HG03135 (cell line): ENCODE data around the gene SEC14L5.
"Not testable (repeated sequence)": the region's sequence is repeated elsewhere in the genome, so short reads cannot be mapped to it uniquely, and the experiment has no call there.

Experiments used
- ATAC-seq: cut with Tn5 transposase; IDR thresholded peaks from one replicate; pipeline ENCODE4 v1.9.1; 2021; ENCODE audit warnings: mild to moderate bottlenecking, moderate library complexity; ENCODE audit not compliant: unreplicated experiment

The SEC14L5 gene

DNA sequence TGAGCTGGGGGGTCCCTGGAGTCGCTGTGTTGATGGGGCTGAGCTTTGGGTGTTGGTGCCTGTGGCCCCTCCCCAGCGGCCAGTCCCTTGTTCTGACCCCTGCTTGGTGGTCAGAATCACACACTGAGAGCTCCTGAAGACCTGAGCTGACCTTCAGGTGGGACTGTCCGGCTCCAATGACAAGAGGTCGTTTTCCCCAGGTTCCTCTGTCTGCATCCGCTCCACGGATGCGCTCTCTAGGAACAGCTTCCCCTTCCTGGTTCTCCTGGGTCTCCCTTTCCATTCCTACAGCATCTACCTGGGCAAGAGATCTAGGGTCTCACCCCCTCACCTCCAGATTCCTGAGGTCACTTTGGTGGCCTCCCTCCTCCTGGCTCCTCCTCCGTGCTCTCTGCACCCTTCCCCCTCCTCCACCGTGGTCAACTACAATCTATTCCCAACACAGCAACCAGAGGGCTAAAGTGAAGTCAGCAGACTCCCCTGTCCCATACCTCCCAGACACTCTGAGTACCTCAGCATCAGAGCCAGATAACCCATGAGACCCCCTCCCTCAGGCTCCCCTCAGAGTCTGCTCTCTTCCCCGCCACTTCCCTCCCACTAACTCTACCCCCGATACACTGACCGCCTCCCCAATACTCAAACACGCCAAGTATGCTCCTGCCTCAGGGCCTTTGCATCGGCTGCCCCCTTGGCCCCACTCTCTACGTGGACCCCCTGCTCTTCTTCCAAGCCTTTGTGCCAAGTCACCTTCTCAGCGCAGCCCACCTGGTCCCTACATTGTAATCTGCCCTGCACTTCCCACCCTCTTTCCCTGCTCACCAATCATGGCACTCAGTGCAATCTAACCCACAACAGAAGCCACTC lies 9.0 kb upstream of the SEC14L5 start:
- no peak for ATAC-seq

DNA sequence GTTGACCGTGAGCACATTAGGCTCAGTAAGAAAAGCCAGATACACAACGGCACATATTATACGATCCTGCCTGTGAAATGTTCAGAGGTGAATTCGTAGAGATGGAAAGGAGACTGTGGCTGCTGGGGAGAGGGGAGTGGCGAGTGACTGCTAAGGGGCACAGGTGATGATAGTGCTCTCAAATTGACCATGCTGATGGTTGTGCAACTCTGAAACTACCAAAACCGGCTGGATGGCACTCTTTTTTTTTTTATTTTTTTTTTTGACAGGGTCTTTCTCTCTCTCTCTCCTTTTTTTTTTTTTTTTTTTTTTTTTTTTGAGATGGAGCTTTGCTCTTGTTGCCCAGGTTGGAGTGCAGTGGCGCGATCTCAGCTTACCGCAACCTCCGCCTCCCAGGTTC lies 8.1 kb upstream of the SEC14L5 start:
- no peak for ATAC-seq

DNA sequence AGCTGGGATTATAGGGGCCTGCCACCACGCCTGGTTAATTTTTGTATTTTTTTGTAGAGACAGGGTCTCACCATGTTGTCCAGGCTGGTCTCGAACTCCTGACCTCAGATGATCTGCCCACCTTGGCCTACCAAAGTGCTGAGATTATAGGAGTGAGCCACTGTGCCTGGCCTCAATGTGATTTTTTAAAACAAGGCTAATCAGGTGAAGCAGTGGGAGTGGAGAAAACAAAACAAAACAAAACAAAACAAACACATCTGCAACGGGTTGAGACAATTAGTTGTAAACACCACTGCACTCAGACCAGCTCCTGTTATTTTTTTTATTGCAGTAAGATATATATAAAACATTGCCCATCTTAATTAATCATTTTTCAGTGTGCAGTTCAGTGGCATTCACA lies 6.5 kb upstream of the SEC14L5 start:
- ATAC-seq: not testable (repeated sequence)

DNA sequence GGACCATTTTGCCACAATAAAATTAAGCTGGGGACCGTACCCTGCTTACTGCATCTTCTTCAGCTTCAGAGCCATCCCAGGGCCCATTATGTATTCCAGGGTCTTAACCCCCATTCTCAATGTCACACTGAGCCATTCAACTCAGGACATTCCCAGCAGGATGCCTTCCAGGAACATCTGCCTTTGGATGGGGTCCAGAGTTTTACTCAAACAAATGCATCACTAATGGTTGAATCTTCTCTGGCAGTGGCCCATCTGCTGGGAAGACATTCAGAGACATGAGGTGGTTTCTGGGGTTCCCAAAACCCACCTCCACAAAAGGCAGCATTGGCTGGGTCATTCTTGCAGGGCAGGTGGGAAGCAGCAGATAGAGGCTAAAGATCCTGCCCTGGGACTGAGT lies 3.4 kb upstream of the SEC14L5 start:
- no peak for ATAC-seq

DNA sequence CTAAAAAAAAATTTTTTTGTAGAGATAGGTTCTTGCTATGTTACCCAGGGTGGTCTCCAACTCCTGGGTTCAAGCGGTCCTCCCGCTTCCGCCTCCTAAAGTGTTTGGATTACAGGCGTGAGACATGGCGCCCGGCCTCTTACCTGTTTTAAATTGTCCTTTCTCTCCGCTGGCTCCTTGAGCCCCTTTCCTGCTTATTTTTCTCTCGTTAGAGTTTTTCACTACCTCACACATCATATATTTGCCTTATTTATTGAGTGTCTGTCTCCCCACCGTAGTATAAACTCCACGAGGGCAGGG lies 760 bp upstream of the SEC14L5 start:
- no peak for ATAC-seq

DNA sequence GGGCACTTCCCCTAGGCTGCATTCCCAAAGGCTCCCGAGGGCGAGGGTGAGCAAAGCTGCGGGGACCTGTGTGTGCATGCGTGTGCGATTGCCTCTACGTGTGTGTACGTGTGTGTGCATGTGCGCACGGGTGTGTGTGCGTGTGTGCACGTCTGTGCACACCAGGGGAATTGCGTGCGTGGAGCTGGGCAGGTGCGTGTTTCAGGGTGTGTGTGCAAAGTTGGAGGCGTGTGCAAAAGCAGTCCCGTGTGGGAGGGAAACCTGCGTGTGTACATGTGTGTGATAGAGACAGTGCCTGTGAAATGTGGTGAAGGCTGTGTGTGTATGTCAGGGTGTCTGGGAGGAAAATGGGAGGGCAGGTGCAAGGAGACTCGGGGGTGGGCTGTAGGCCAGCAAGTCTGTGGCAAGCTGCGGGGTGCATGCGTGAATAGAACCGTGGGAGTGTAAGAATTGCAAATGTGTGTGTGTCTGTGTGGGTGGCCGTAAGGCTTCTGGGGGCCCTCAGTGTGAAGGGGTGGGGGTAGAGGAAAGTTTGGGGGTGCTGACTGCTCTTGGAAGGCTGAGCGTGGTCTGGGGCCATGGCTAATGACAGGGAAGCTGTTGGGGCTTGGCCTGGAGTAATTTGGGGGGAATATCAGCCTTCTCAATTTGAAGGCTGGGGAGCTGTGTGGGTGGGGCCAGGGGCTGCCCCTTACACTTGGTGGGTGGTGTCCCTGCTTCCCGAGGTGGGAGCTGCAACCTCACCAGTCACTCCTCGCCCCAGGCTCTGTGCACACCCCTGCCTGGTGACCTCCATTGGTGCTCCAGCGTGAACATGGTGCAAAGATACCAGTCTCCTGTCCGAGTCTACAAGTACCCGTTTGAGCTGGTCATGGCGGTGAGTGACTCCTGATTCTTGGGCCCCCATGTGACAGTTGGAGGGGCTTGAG lies 644 bp downstream of the SEC14L5 start:
- ATAC-seq: no peak

DNA sequence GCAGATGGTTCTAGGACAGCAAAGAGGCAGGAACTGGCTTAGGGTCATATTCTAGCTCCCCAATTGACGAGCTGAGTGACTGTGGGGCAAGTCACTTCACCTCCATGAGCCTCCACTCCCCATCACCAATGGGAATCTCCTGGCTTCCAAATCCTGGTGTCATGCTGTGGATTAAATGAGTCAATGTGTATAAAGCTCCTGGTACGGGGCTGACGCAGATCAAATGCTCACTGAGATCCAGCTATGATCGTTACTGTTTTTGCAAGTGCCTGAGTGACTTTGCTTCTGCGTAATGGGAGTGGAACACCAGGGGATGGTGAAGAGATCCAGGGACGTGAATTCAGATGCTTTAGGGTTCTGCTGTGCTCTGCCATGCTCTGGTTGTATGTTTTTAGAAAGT lies 2.4 kb downstream of the SEC14L5 start:
- no peak for ATAC-seq

DNA sequence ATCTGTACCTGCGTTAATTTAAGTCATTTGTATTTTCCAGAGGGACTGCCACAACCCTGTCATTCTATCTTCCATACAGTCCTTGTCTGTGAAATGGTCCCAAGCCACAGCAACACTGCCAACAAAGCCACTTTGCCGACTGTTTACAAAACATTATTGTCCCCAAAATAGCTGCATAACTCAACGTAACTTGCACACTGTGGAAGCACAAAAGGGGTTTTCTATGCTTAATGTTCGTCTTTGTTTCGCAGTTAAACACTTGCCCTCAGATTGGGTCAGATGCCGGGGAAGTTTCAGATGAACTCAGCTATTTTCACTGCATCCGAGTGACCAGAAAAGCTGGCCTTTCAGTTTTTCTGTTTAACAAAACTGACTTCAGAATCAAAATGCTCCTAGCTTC lies 4.6 kb downstream of the SEC14L5 start:
- ATAC-seq: no peak

DNA sequence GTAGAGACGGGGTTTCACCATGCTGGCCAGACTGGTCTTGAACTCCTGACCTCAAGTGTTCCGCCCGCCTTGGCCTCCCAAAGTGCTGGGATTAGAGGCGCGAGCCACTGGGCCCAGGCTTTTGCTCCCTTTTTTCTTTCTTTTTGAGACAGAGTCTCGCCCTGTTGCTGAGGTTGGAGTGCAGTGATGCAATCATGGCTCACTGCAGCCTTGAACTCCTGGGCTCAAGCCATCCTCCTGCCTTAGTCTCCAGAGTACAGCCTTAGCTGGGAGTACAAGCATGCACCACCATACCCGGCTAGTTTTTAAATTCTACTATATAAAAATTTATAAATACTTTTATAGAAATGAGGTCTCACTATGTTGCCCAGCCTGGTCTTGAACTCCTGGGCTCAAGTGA lies 5.4 kb downstream of the SEC14L5 start:
- not testable (repeated sequence) for ATAC-seq

DNA sequence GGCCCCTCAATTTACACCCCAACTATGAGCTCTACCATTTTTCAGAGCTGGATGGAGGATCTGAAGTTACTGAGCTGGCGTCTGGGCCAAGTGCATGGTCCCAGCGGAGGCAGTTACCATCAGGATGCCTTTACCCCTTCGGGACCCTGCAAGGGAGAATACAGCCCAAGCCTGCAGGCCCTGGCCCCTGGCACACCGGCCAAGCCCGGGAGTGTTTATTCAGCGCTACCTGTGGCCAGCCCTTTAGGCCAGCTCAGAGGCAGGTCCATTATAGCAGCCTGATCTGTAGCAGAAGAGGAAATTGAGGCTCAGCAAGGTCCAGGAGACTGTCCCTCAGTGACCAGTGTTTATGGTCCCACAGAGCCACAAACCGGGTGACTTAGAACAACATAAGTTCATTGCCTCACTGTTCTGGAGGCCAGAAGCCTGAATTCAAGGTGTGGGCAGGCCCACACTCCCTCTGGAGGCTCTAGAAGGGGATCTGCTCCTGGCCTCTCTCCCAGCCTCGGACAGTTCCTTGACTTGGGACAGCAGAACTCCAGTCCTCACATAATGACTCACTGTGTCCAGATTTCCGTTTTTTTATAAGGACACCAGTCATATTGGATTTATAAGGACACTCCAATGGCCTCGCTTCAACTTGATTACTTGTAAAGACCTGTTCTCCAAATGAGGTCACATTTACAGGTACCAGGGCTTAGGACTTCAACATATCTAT lies 8.8 kb downstream of the SEC14L5 start:
- ATAC-seq: no peak

DNA sequence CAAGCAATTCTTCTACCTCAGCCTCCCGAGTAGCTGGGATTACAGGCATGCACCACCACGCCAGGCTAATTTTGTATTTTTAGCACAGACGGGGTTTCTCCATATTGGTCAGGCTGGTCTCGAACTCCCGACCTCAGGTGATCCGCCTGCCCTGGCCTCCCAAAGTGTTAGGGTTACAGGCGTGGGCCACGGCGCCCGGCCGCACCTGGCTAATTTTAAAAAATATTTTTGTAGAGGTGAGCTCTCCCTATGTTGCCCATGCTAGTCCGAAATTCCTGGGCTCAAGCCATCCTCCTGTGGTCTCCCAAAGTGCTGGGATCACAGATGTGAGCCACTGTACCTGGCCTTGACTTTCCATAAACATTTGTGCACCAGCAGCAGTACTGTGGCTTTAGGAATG lies 10.1 kb downstream of the SEC14L5 start:
- ATAC-seq: not testable (repeated sequence)

DNA sequence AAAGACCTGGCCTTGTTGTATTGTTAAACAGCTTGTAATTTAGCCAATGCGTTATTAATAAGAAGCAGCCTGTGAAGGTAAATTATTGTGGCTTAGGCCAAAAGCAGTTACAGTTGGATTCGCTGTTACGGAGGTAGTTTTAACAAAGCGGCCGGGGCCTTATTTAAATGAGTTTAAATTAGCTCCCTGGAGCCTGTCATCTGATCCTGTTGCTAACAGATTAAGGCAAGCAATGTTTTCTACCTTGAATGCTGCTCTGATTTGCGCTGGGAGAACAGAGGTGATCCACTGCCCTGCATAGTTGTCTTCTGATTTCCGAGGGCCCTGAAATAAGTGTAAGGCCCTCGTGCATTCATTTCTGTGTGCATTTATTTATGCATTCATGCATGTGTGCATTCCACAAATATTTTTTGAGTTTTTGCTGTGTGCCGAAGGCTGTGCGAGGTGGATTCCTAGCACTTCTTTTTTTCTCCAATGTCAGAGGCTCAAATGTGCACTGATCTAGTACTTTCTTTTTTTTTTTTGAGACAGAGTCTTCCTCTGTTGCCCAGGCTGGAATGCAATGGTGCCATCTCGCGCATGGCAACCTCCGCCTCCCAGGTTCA lies 10.9 kb downstream of the SEC14L5 start:
- no peak for ATAC-seq

DNA sequence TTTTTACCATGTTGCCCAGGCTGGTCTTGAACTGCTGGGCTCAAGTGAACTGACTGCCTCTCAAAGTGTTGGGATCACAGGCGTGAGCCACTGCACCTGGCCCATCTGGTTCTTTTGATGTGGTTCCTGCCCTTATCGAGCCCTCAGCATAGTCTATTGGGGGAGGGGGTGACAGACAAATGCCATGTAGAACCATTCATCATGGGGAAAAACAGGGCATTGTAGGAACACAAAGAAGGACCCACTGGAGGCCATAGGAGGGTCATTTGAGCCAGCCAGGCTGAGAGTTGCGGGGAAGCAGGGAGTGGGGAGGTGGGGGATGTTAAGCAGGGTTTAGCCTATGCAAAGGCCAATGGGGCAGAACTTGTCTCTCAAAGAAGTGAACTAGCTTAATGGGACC lies 11.9 kb downstream of the SEC14L5 start:
- no peak for ATAC-seq

DNA sequence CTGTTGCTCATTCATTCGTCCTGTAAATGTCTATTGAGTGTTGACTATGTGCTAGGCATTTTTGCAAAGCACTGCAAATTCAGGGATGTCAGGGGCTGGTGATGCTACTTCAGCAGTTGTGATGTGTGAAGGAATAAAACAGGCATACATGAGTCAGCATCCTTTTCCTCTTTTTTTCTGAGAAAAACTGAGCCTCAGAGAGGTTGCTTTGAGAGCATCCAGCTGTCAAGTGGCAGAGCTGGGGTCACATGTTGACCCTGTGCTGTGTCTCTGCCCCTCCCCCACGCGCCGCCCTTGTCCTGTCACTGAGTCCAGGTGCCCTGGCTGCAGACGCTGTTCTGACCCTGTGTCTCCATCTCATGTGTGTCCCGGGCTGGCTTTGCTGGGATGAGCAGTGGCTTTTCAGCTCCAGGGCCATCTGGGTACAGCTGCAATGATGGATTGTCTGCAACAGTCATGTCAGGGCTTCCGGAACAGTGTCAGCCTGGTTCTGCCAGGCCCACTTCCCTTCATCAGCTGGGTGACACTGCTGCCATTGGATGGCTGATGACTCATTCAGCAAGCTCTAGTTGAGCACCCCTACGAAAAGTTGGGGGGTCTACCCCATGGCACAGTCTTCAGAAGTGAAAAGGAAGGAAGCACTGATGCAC lies 14.9 kb downstream of the SEC14L5 start:
- no peak for ATAC-seq

DNA sequence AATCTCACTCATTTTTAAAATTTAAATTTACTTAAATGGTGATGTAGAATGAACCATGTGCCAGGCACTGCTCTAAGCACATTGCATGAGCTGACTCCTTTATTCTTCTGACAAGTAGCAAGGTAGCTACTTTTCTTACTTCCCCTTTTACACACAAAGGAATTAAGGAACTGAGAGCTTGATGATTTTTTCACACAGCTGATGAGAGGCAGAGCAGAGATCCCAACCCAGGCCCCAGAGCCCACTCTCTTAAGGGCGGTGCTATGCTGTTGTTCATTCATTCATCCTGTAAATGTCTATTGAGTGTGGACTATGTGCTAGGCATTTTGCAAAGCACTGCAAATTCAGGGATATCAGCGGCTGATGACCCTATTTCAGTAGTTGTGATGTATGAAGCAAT lies 17.9 kb downstream of the SEC14L5 start:
- peak; percentile 92 for ATAC-seq

DNA sequence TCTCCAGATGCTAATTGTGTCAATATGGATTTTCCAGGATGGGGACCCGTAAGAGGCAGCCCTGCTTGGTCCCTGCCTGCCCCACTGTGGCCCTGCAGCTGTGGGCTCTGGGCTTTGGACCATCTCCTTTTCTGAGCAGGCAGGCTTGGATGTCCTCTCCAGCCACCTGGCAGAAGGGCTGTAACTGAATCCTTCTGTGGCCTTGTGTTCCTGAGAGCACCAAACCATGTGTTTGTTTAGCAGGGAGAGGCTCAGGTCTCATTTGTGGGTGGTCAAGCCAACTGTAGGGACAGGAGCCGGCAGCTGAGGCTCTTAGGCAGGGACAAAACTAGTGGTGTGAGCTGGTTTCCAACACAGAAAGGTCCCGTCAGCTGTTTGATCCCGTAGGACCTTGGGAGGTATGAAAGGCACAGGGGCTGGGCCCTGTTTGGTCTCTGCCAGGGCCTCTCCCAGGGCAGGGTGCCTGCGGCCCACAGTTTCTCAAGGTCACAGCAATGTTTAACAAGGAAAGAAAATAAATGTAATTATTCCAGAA lies 18.5 kb downstream of the SEC14L5 start:
- ATAC-seq: no peak

DNA sequence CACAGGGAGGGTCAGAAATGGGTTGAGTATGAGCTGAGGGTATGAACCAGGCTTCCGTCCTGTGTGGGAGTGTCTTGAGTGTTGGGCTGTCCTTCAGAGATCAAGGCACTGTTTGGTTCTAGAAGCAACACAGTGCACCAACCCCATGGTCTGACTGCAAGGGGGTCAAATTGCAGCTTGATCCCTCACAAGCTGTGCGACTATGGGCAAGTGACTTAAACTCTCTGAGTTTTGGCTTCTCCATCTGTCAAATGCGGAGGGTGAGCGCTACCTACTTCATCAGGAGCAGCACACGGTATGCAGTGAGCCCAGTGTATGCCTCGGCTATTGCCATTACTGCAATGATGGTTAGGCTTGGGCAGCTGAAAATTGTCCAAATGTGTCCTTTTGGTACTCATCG lies 21.0 kb downstream of the SEC14L5 start:
- ATAC-seq: no peak

DNA sequence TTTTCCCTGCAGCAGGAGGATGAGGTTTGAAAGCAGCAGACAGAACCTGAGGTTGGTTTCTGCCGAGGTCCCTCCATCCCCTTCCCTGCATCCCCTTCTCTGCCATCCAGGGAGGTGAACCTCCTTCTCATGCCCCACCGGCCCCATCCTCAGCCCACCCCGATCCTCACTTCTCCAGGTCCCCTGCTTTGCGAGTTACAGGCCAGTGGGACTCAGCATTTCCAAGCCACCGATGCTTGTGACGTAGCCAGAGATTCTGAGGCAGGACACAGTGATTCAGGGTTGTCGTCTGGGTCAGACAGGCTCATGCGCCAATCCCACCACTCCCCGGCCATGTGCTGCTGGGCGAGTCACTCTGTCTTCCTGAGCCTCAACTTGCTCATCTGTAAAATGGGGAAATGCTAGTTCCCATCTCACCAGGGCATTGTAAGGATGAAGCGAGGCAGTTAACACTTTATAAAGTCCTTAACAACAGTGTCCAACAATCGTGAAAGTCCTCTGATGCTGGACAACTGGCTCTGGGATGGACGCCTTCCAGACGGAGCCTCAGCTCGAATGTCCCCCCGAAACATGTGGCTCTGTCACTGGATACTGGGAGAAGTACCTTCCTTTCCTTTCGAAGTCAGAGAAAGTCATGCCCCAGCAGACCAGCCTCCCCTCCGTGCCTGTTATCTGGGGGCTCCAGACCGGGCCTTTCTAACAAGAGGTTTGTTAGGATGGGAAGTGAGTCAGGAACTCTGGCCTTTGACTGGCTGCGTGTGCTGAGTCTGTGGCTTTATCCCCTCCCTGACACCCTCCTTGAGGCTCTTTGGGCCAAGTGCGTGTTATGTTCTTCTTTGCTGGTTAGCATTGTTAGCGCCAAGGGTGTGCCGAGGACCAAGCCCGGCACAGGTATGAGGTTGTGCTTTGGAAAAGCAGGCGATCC lies 21.9 kb downstream of the SEC14L5 start:
- ATAC-seq: no peak

DNA sequence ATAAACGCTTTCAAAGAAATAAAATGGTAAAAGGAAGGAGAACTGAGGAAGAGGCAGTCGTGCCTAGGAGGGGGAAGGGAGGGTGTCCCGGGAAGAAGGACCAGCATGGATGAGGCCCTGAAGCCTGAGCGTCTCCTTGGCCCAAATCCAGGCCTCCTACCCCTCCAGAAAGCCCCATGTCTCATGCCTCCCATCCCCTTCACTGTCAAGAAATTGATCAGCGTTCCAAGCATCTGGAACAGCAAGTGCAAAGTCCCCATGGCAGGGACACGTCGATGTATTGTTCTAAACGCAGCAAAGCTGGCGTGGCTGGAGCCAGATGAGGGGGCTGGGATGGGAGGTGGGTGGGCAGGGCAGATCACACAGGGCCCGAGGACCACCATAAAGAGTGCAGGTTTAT lies 22.6 kb downstream of the SEC14L5 start:
- ATAC-seq: no peak
